NCI-H345 treated with DMSO at 0.1 percent for 48 hours (cell line): ENCODE data around the gene CCDC93.

ENCODE experiments used
- DNase-seq: peaks from one replicate; lab custom pipeline; 2025; ENCODE audit not compliant: unreplicated experiment; lab: John Stamatoyannopoulos, UW

The CCDC93 gene

GRCh38 chr2:117994729-117995128 is 19.1 kb downstream of the CCDC93 start:
- DNase-seq = no peak

DNA sequence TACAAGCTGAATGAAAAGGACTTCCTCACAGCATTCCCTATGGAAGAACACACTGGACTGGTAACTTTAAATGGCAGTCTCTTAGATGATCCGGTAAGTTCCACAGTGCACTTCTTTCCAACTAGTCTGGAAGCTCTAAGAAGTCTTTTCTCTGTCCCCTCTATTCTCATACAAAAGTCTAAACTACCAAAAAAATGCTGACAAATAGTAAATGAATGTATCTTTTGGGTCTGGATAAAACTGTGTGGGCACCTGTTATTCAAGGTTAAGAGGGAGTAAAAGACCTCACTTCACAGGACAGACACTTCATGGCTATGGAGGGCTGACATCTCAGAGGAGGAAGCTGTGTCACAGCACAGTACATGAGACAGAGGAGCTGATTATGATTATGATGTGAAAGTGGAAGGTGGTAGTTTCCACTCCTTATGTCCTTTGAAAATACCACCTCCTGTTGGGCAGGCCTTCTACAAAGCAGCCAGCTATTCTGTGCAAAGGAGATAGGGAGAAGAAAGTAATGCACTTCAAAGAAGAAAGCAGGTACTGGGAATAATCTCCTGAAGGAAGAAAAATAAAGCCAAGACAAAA is 23.9 kb downstream of the CCDC93 start:
- no peak for DNase-seq

DNA sequence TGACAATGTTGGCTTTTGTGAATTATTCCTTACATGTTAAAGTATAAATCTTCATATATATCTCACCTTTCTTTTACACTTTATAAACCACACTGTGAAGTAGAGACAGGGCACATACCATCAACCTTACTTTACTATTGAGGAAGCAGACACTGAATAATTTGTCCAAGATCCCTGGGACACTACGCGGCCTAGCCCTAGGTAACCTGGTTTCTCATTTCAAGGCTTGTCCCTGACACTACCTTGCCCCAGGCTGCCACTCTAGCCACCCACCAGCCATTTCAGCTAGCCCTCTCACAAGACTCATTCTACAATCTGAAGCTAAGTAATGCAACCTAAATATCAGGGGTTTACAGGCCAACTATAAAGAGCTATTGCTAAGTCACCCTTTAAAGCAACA is 26.7 kb downstream of the CCDC93 start:
- no peak for DNase-seq

GRCh38 chr2:117985092-117985491 is 28.8 kb downstream of the CCDC93 start:
- DNase-seq = no peak

DNA sequence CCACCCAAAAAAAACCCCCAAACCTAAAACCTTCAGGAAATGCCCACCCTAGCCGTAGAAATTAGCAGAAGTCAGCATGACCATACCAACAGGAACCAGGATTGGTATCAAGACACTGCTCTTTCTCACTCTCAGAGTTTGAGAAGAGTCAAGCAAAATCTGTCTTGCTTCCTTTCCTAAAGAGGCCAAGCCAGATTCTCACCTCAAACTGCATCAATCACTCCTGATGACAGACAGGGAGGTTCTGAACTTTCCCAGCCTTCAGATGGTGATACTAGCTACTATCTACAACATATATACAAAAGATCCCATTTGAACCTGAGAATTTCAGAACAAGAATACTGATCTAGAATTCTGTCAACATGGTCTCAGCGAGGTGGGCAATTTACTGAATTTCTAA is 29.7 kb downstream of the CCDC93 start:
- DNase-seq = no peak

GRCh38 chr2:117983040-117983439 is 30.8 kb downstream of the CCDC93 start:
- DNase-seq = no peak

DNA sequence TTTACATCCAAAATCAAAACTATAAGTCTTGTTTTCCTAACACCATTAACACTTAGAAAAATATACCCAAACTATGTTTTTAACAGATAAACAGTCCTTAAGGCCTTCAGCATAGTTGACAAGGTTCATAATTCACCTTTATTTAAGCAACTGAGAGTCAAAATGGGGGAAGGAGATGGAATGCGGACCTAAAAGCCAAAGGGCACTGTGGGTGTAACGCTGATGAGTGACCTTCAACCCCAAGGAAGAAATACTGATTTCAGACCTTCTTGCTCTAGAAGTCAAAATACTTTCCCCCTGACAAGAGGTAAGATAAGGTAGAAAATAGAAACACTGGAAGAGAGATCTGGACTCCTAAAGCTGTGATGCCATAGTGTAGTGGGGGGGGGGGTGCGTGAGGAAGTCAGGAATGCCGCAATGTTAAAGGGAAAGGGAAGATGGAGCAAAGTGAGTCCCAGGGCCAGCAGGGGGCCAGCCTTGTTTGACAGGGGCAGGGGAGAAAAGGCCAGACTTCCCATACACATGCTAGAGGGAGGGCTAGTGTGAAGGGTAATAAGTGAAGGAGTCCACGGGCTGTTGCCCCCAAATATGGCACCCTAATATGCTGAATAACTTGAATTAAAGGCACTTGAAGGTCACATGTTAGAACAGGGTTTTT is 31.4 kb downstream of the CCDC93 start:
- DNase-seq = no peak

DNA sequence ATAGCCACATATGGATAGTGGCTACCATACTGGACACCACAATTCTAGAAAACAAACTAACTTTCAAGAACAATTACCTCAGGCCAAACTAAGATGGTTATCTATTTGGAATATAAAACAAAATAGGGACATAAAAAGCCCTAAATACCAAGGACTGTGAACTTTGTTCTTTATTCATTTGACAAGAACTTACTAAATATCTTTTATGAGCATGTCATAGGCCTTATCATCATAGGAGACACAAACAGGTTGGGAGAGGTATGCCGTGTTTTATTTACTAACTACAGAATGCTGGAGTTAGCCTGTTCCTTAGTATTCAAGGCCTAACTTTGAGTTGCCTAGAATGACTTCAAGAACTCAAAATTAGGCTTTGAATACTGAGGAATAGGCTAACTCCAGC is 32.1 kb downstream of the CCDC93 start:
- no peak for DNase-seq

- no peak for DNase-seq
Measured at GRCh38 chr2:117980783-117981676, 32.8 kb downstream of the CCDC93 start.

DNA sequence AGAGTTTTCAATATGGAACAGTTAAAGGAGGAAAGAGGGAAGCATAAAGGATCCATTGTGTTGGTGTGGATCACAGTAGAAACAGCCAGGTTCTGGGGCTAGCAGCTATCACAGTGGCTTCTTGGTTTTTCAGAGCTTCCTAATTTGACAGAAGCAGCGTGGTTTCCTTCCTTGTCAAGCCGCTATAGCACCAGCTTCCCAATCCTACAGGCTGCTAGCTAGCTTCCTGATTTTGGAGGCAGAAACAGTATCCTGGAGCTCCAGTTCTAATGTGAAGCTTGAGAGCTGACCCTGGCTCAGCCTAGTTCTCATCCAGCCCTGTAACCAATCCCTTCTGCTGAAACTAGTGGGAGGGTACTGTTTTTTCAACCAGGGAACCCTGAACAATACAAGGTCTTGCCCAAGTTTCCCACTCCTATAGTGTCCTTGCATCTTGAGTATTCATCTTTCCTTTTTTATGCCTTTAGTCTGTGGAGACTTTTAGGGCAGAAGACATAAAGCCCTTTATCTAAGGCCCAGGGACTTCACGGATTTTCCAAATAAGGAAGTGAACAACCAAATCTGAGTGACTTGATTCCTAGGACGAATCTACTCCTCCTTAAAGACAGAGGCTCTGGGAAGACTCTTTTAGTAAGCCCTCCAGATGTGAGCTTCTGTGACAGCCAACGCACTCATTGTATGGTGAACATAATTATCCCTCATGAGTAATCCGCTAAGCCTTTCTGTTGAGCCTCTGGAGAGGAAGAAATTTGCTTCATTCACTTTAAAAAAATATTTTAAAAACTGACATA is 33.8 kb downstream of the CCDC93 start:
- DNase-seq = no peak

- DNase-seq = no peak
Measured at GRCh38 chr2:117977696-117978095, 36.2 kb downstream of the CCDC93 start.

GRCh38 chr2:117976581-117976980 is 37.3 kb downstream of the CCDC93 start:
- DNase-seq = no peak

DNA sequence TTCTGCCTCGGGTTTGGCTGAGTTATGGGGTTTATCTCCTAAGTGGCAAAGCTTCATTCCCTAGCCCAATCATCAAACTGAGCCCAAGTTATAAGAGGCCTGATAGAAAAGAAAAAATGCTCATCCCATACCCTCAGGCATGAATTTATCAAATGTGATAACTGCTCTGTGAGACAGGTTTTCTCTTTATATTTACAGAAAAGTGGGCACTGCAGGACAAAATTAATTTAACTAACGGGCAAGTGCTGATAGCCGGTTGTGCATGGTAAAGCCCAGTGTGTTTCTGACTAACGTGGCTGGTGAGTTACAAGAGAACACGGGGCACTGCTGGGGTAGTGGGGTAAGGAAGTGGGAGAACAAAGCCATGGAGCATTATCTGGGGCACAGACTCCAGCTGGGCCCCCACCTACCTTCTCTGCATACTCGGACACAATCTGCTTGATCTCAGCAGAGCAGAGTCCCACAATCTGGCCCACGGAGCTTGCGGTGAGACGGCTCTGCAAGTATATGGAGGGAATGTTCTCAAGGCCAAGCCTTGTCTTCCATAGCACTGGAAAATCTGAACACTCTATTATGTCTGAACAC is 40.3 kb downstream of the CCDC93 start:
- DNase-seq = no peak

GRCh38 chr2:117972476-117973123 is 41.3 kb downstream of the CCDC93 start:
- no peak for DNase-seq

DNA sequence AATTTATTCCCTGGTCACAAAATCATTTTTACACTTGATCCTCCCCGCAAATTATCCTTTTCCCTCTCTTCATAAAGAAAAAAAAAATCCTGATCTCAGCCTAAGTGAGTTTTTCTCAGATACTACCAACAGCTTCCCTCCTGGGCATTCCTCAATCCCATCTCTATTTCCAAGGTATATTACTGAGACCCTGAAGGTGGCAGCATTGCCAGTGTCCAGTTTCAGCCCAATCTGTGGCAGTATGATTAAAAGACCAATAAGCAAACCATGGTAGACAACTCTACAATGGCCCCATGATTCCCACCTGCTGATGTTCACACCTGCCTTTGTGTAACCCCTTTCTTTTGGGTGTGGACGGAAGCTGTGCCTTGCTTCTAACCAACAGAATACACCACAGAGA is 45.1 kb downstream of the CCDC93 start:
- no peak for DNase-seq

GRCh38 chr2:117967977-117968718 is 45.7 kb downstream of the CCDC93 start:
- no peak for DNase-seq

DNA sequence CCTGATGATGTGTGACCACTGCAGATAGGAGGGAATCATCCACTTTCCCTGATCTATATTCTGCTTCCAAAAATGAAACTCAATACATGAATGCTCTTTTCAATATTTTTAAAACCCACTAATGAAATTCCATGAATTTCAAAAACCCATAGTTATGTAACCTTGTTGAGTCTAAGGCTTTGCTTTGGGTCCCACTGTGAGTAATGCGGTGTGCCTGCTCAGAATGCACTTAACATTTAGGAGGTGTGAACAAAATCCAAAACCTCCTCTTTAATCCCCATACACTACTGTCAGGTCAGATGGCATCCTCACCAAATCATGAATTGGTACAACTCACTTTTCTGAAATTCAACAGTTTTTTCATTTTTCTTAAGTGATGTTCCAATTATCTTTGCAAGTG is 50.4 kb downstream of the CCDC93 start:
- no peak for DNase-seq

- DNase-seq = no peak
Measured at GRCh38 chr2:117961201-117961600, 52.7 kb downstream of the CCDC93 start.

DNA sequence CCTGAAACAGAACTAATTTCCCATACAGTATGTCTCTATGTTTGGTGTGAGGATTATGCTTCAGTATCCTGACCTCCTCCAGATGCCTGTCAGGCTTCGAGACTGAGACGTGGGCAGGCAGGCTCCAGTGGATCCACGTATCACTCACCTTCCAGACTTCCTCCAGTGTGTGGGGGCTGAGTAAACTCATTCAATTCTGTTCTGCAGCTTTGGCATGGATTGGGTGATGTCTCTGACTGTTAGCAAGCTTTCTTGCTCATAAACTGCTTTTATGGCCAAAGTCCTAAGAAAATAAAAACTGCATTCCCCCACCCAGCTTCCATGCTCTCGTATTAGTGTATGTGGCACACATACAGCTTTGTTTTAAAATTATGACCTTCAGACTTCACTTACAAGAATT is 53.6 kb downstream of the CCDC93 start:
- DNase-seq = no peak

DNA sequence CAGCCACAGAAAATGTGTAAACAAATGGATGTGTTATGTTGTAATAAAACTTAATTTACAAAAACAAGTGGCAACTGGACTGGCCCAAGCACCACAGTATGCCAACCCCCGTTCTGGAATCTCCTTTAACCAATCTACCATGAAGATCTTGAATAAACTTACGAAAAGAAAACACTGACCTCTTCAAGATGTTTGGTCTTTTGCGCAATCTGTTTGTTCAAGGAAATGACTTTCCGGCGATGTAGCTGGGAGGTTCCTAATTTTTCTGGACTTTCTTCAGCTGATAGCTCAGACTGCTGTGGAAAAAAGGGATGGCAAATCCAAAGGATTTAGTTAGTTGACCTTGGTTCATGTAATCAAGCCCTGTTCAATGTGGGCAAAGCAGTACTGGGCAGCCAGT is 55.7 kb downstream of the CCDC93 start:
- no peak for DNase-seq
